ENCODE measurements around the gene FOXD2. TPM values are rescaled to one million over a fixed set of nuclear protein-coding genes. Genes with fewer than 3 reads are reported as not detected.

FOXD2 gene
- total RNA-seq, 2 donors from 2014 or later, result 0.09 to 0.18 TPM

DNA sequence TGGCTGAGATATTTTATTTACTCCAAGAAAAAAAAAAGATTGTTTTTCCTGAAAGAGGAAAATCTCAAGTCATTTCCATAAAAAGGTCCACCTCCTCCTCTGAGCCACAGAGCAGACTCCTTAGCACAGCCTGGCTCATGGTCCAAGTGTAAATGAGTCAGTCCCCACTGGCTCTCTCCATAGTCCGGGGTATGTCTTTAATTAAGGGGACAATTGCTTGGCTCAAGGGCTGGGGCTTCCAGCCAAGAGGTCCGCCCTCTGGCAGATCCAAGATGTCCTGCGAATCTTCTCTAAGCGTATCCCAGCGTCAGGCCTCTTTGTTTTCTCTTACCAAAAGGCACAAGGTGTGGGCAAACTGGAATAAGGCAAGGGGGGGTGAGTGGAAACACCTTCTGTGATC lies 33.3 kb downstream of the FOXD2 start:
- H3K9me3 Mint-ChIP-seq, result no peaks in the 10 kb centered on the region
- no peak for ATAC-seq
- DNase-seq (ENCODE audit: low spot score in 2 of 2), result no peak
- H3K27ac Mint-ChIP-seq, result no peak overlapping the region
- H3K36me3 Mint-ChIP-seq, result no peaks in the 10 kb centered on the region

DNA sequence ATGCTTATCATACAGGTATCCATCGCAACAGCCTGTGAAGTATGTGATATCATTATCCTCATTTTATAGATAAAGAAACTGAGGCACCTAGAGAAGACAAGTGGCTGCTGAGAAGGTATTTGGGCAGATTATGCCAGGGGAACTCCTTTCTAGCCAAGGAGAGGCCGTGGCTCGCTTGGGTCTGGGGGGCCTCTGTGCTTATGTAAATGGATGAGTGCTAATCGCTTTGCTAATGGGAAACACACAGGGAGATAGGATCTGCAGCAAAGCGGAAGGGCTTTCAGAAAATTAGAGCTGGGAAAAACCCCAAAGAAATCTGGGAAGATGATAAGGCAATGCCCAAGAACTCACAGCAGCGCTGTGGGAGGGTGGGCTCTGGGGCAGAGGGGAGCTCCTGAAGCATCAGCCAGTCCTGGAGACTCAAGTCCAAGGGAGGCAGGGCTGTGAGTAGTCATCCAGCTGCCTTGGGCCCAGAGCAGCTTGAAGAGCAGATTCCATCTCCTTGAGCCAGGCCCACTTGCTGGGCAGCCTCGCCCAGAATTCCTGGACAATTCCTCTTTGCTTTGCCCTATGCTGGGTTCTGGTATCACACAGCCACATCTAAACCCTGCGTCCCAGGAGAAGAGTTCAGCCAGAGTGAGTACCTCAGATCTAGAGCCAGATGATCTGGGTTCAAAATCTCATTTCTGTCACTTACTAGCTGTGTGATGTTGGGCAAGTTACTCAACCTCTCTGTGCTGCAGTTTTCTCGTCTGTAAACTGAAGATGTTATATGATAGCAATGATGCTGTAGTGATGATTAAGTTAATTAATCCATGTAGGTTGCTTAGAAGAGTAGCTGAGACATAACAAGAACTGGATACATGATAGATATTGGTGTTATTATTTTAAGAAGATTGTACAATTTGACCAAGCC lies 36.7 kb downstream of the FOXD2 start:
- Mint-ChIP-seq H3K36me3 (no peaks in the 10 kb centered on the region), H3K27ac (no peak overlapping the region), H3K9me3 (no peaks in the 10 kb centered on the region)
- ATAC-seq, result no peak
- no peak for DNase-seq (ENCODE audit: low spot score in 2 of 2)

DNA sequence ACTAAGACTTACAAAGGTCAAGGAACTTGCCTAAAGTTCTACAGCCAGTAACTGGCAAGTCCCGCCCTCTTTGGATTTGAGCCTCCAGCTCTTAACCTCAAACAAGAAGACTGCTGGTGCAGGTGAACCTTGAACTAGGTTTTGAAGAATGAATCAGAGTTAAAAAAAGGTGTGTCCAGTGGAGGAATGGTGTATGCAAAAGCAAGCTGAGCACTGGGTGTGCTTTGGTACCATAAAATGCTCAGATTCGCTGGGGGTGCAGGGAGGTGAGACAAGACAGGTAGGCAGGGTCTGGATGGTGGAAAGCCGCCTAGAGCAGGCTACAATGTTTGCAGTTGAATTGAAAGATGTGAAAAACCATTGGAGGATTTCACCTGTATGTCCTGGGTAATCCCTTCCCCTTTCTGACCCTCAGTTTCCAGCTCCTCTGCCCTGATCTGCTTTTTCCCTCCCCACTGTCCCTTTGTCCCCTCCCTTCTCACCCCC lies 39.8 kb downstream of the FOXD2 start:
- H3K36me3 Mint-ChIP-seq, result no peaks in the 10 kb centered on the region

DNA sequence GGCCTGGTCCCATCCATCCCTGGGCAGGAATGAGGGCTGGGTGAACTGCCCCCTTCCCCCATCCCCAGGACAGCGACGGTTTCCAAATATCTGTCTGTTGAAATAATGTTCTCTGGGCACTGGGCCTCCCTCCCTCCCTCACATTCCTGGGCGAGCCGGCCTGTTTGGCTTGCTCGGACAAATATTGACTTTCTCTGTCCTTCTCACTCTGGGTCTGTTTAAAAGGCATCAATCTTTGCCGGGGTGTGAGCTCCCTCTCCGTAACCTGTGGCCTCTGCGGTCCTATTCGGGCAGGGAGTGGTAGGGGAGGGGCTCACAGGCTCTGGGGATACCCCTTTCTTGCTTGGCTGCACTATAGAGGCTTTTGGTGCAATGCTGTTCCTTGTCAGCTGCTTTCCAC lies 40.2 kb downstream of the FOXD2 start:
- H3K27ac Mint-ChIP-seq, result no peak overlapping the region
- no peaks in the 10 kb centered on the region for H3K36me3 Mint-ChIP-seq
- H3K9me3 Mint-ChIP-seq, result no peaks in the 10 kb centered on the region
- ATAC-seq, result no peak
- no peak for DNase-seq (ENCODE audit: low spot score in 2 of 2)

More for the DNA sequence above, 39.8 kb downstream of the FOXD2 start:
- no peak for DNase-seq (ENCODE audit: low spot score in 2 of 2)
- no peak for ATAC-seq
- Mint-ChIP-seq H3K9me3 (no peaks in the 10 kb centered on the region), H3K27ac (no peak overlapping the region)

DNA sequence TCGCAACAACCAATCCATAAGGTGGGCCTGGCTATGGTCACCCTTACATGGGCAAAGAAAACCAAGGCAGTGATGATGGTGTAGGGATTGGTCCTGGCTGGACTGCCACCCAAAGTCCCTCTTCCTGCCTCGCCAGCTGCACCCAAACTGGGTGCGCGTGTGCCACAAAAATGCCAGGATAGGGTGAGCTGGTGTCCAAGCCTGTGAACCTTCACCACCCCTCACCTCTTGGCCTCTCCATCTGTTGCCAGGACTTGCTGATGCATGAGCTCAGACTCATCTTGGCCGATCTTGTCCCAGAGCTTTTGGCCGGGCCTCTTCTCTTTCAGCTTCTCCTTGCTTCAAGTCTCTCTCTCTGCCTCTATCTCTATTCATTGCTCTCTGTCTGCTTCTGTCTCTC lies 41.8 kb downstream of the FOXD2 start:
- no peak overlapping the region for H3K27ac Mint-ChIP-seq
- H3K36me3 Mint-ChIP-seq, result no peaks in the 10 kb centered on the region
- no peak for DNase-seq (ENCODE audit: low spot score in 2 of 2)
- no peak for ATAC-seq
- H3K9me3 Mint-ChIP-seq, result no peaks in the 10 kb centered on the region

DNA sequence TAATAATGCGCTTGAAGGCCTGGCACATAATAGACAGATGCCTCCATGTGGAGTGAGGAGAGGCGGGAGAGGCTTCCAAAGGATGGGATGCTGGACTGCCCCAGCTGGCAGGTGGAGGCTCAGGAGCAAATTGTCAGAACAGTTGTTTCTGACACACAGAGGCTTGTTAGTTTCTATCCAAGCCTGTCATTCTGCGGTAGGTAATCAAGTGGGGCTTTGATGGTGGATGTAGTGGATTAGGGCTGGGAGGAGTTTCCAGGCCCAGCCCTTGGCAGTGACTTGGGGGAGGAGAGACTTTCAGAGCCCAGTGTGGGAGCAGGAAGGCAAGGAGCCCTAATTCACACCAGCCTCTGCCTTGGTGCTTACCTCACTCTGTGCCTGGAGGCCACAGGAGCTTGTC lies 44.1 kb downstream of the FOXD2 start:
- Mint-ChIP-seq H3K27ac (no peak overlapping the region), H3K9me3 (no peaks in the 10 kb centered on the region), H3K36me3 (no peaks in the 10 kb centered on the region)
- ATAC-seq (no peak), DNase-seq (ENCODE audit: low spot score in 2 of 2) (no peak)

DNA sequence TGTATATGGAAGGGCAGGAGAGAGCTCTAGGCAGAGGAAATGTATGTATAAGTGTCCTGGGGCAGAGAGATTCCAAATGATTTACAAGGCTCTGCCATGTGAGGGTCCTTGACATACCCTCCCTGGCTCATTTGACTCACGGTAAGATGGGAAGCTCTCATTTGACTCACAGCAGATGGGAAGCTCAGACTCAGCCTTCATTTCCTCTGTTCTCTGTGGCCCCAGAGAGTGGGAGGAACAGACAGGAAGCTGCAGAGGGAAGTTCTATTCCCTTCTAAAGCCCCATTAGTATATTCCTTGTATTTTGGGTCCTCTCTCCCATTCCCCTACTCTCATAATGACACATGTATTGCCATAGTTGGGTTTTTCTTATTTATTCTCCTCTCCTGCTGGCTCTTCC lies 44.9 kb downstream of the FOXD2 start:
- Mint-ChIP-seq H3K9me3 (no peaks in the 10 kb centered on the region), H3K27ac (no peak overlapping the region), H3K36me3 (no peaks in the 10 kb centered on the region)
- DNase-seq (ENCODE audit: low spot score in 2 of 2) (no peak), ATAC-seq (no peak)

DNA sequence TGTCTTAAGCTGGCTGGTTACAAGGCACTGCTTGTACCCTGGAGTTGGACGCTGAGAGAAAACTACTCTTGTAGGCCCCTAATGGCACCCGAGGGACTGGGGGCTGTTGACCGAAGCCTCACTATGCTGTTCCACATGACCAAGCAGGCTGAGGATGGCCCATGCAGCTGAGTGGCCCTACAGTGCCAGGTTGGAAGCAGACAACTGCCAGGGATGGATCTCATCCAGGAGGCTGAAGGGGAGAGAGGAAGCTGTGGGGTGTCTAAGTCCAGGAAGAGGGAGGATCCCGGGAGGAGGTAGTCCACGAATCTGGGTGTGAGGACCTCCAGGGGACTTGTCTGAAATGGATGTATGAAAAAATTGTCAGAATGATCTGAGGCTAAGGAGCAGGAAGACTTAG lies 45.8 kb downstream of the FOXD2 start:
- Mint-ChIP-seq H3K9me3 (no peaks in the 10 kb centered on the region), H3K27ac (no peak overlapping the region), H3K36me3 (no peaks in the 10 kb centered on the region)
- ATAC-seq, result no peak
- DNase-seq (ENCODE audit: low spot score in 2 of 2), result no peak

DNA sequence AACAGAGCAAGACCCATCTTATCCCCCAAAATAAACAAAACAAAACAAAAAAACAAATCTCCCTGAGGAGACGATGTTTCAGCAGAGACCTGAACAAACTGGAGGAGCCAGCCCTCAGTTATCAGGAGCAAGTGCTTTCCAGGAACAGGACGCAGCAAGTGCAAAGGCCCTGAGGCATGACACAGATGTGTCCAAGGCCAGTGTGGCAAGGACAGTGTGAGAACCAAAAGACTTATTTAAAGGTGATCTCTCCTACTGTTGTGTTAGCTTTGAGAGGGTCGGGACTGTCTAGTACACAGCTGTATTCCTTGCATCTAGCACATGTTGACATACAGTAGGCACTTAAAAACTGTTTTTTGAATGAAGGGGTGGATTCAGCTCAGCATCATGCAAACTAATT lies 48.0 kb downstream of the FOXD2 start:
- DNase-seq (ENCODE audit: low spot score in 2 of 2), result no peak
- ATAC-seq, result no peak
- Mint-ChIP-seq H3K36me3 (no peaks in the 10 kb centered on the region), H3K9me3 (no peaks in the 10 kb centered on the region), H3K27ac (no peak overlapping the region)

DNA sequence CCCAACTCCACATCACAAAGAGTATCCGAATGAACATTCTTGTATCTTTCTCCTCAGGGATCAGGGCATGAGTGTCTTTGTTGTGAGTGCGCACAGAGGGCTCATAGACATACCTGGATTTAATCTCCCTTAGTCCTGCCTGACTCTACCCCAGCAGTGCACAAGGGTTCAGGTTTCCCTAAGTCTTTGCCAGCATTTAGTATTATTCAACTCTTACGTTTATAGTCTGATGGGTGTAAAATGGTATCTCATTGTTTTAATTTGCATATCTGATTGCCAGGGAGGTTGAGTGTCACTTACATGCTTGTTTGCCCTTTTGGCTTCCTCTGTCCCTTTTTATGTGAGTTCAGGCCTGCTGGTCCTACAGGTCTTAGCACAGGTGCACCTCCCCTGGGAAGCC lies 49.5 kb downstream of the FOXD2 start:
- H3K9me3 Mint-ChIP-seq, result no peaks in the 10 kb centered on the region
- no peak for DNase-seq (ENCODE audit: low spot score in 2 of 2)
- ATAC-seq, result no peak
- H3K27ac Mint-ChIP-seq, result no peak overlapping the region
- no peaks in the 10 kb centered on the region for H3K36me3 Mint-ChIP-seq

DNA sequence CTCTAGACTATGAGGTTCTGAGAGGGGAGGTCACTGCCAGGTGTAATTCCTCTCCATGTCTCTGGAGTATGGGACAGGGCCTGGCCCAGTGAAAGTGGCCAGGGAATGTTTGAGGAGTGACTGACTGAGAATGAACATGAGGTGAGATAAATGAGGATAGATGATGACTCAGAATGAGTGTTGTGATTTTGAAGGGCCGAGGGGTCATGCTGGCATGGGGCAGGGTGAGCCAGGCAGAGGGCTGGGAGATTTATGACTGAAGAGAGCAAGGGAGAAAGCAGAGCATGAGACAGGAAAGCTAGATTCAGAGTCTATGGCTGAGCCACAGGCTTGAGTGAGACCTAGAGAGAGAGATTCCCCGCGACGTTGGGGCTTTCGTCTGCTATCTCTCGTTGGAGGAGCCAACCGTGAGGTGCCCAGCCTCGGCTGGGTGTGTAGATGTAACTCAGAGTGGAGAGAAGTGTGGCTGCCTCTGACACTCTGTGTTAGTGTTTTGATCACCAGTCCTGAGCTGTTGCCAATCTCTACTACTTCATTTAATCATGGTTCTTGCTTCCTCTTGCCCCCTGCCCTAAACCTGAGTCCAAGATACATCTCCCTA lies 50.1 kb downstream of the FOXD2 start:
- Mint-ChIP-seq H3K9me3 (no peaks in the 10 kb centered on the region), H3K27ac (no peak overlapping the region), H3K36me3 (no peaks in the 10 kb centered on the region)
- DNase-seq (ENCODE audit: low spot score in 2 of 2), result no peak
- no peak for ATAC-seq

Other genes starting within 250 kb of the FOXD2 start
- gene PDZK1IP1, start 248.0 kb upstream of the FOXD2 start, total RNA-seq, result not detected
- under 1 TPM; 0.11 to 0.14 TPM for gene TAL1, start 205.8 kb upstream of the FOXD2 start, total RNA-seq
- 10 to 100 TPM; 34.7 to 69.9 TPM for gene STIL, start 123.9 kb upstream of the FOXD2 start, total RNA-seq
- 100 to 1,000 TPM in 1 of 2 donors, 10 to 100 TPM in 1; 84.9 to 128 TPM for gene CMPK1, start 104.3 kb upstream of the FOXD2 start, total RNA-seq
- gene FOXE3, start 21.8 kb upstream of the FOXD2 start, total RNA-seq, result not detected

Measured in activated naive CD4-positive, alpha-beta T cell treated with anti-CD3 and anti-CD28 coated beads, Interleukin-2, amount 50 U/mL, for 72 hours (primary cell).